ENCODE measurements around the gene RAC2. TPM values are rescaled to one million over a fixed set of nuclear protein-coding genes. Genes with fewer than 3 reads are reported as not detected.

Gene RAC2
- polyA plus RNA-seq, 2 of the 4 experiments (the other 2 are of a cell fraction) = 0.05 TPM; not detected in 1

DNA sequence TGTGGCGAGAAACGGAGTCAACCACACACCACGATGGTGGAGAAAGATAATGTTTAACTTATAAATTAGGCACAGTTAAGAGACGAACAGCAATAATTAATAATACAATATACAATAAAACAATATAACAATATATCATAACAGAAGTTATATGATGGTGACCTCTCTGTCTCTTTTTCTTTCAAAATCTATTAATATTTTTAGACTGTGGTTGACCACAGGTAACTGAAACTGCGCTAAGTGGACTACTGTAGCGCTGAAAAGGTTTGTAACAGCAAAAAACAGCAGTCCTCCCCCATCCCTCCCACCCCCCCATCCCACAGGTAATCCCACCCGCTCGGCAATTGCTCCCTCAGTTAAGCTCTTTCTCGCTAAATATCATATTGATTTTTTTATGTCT lies 28.2 kb downstream of the RAC2 start (continued):
- TF ChIP-seq, protein P1, sequence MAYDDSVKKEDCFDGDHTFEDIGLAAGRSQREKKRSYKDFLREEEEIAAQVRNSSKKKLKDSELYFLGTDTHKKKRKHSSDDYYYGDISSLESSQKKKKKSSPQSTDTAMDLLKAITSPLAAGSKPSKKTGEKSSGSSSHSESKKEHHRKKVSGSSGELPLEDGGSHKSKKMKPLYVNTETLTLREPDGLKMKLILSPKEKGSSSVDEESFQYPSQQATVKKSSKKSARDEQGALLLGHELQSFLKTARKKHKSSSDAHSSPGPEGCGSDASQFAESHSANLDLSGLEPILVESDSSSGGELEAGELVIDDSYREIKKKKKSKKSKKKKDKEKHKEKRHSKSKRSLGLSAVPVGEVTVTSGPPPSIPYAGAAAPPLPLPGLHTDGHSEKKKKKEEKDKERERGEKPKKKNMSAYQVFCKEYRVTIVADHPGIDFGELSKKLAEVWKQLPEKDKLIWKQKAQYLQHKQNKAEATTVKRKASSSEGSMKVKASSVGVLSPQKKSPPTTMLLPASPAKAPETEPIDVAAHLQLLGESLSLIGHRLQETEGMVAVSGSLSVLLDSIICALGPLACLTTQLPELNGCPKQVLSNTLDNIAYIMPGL (CRISPR knock-in tag; IDR thresholded peaks at IDR 0.05; ENCODE audit: borderline replicate concordance) = no peak
- TF ChIP-seq NFE2L2 (conservative IDR thresholded peaks at IDR 0.05; ENCODE audit: low read length) (no peak), POLR2AphosphoS2 (conservative IDR thresholded peaks at IDR 0.05; ENCODE audit: low read length) (no peak), FOXS1 (CRISPR knock-in tag; IDR thresholded peaks at IDR 0.05) (no peak)

DNA sequence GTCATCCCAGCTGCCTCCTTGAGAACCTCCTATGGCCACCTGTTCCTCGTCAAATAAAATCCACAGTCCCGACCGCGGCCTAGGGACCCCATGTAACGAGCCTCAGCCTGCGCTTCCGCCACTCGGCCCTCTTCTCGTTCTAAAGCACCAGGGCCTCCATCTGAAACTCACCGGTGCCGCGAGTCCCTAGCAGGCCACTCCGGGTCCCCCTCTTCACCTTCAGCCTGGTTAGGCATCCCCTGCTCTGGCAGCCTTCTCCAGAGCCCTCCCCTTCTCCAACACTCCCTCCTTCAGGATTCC lies 29.4 kb downstream of the RAC2 start:
- WGBS (ENCODE audit: missing lambda C conversion rate) = 87% methylated on average over 11 of the region's 13 CpGs
- Histone ChIP-seq H3K4me2 (no peak overlapping the region), H3K9me3 (no peaks in the 10 kb centered on the region), H3K4me1 (no peaks in the 10 kb centered on the region), H3K4me3 (no peak overlapping the region), H3K27ac (no peak overlapping the region)
- ATAC-seq (no peak), DNase-seq (ENCODE audit: low read depth in 1 of 2, low spot score in 1 of 2) (no peak), FAIRE-seq (no peak)
- TF ChIP-seq, protein P2, sequence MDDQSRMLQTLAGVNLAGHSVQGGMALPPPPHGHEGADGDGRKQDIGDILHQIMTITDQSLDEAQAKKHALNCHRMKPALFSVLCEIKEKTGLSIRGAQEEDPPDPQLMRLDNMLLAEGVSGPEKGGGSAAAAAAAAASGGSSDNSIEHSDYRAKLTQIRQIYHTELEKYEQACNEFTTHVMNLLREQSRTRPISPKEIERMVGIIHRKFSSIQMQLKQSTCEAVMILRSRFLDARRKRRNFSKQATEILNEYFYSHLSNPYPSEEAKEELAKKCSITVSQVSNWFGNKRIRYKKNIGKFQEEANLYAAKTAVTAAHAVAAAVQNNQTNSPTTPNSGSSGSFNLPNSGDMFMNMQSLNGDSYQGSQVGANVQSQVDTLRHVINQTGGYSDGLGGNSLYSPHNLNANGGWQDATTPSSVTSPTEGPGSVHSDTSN (IDR thresholded peaks at IDR 0.05) = no peak
- TF ChIP-seq RNF2 (IDR thresholded peaks at IDR 0.05; ENCODE audit: borderline replicate concordance, low read depth) (no peak), FOXS1 (CRISPR knock-in tag; IDR thresholded peaks at IDR 0.05) (no peak), HEYL (CRISPR knock-in tag; IDR thresholded peaks at IDR 0.05) (no peak), NR3C1 (IDR thresholded peaks at IDR 0.05) (no peak)
- TF ChIP-seq, protein P3, sequence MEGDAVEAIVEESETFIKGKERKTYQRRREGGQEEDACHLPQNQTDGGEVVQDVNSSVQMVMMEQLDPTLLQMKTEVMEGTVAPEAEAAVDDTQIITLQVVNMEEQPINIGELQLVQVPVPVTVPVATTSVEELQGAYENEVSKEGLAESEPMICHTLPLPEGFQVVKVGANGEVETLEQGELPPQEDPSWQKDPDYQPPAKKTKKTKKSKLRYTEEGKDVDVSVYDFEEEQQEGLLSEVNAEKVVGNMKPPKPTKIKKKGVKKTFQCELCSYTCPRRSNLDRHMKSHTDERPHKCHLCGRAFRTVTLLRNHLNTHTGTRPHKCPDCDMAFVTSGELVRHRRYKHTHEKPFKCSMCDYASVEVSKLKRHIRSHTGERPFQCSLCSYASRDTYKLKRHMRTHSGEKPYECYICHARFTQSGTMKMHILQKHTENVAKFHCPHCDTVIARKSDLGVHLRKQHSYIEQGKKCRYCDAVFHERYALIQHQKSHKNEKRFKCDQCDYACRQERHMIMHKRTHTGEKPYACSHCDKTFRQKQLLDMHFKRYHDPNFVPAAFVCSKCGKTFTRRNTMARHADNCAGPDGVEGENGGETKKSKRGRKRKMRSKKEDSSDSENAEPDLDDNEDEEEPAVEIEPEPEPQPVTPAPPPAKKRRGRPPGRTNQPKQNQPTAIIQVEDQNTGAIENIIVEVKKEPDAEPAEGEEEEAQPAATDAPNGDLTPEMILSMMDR (IDR thresholded peaks at IDR 0.05) = no peak
- POLR2A ChIA-PET = no interaction called here
- CTCF ChIA-PET = no interaction called here

DNA sequence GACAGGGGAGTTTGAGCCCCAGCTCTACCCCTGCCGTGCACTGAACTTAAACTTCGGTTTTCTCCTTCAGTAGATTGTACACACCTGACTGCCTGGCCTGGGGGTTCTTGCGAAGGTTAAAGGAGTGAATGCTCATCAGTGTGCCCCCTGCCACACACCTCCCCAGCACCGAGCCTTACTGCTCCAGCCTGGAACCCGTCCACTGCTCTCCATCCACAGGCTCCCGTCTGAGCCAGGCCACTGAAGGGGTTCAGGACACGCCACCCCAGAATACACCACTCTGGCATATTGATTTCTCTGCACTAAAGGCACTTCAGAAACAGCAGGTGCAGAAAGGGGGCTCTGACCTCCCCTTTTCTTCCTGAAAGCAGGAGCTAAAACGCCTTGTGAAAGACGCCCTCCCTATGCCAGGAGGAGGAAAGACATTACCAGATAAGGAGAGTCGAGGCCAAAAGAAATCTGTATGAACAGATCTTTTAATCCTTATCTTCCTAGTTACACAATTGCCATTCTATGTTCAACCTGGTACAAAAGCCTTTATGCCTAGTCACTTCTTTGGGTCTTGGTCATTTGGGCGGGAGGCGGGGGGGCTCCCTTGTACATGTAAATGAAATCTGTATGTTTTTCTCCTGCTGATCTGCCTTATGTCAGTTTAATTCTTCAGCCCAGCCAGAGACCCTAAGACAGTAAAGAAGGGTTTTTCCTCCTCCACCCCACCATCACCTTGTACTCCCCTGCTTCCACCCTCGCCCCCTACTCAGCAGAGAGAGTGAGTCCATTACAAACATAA lies 29.9 kb downstream of the RAC2 start:
- Histone ChIP-seq H3K4me1 (no peaks in the 10 kb centered on the region), H3K4me2 (no peak overlapping the region), H3K9me3 (no peaks in the 10 kb centered on the region), H3K27ac (no peak overlapping the region), H3K4me3 (no peak overlapping the region)
- DNase-seq (ENCODE audit: low read depth in 1 of 2, low spot score in 1 of 2) (no peak), ATAC-seq (no peak), FAIRE-seq (no peak)
- ChIA-PET POLR2A (no interaction called here), CTCF (interaction anchor here (1.0 kb wide), 1 partner anchor 15 kb away, joined by 4 read pairs; no protein-coding TSS in a partner anchor)
- TF ChIP-seq, protein P4, sequence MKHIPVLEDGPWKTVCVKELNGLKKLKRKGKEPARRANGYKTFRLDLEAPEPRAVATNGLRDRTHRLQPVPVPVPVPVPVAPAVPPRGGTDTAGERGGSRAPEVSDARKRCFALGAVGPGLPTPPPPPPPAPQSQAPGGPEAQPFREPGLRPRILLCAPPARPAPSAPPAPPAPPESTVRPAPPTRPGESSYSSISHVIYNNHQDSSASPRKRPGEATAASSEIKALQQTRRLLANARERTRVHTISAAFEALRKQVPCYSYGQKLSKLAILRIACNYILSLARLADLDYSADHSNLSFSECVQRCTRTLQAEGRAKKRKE (CRISPR knock-in tag; IDR thresholded peaks at IDR 0.05; ENCODE audit: low read depth) = no peak
- TF ChIP-seq RNF2 (IDR thresholded peaks at IDR 0.05; ENCODE audit: borderline replicate concordance, low read depth) = no peak
- no peak for TF ChIP-seq CHD2 (IDR thresholded peaks at IDR 0.05; ENCODE audit: low read length, partially characterized antibody)
- no peak for TF ChIP-seq CBX2 (IDR thresholded peaks at IDR 0.05; ENCODE audit: borderline replicate concordance, low read depth)
- no peak for TF ChIP-seq RARB (CRISPR knock-in tag; IDR thresholded peaks at IDR 0.05)
- no peak for TF ChIP-seq JUNB (IDR thresholded peaks at IDR 0.05)
- TF ChIP-seq CEBPB (IDR thresholded peaks at IDR 0.05) = no peak
- WGBS (ENCODE audit: missing lambda C conversion rate) = 64% methylated on average over 12 of the region's 13 CpGs
